ENCODE measurements around the gene SPECC1. TPM values are rescaled to one million over a fixed set of nuclear protein-coding genes. Genes with fewer than 3 reads are reported as not detected.
"Not testable (repeated sequence)": the region's sequence is repeated elsewhere in the genome, so short reads cannot be mapped to it uniquely, and the experiment has no call there.

SPECC1 gene
- total RNA-seq, 1 donor from 2014 or later = 82.8 TPM

DNA sequence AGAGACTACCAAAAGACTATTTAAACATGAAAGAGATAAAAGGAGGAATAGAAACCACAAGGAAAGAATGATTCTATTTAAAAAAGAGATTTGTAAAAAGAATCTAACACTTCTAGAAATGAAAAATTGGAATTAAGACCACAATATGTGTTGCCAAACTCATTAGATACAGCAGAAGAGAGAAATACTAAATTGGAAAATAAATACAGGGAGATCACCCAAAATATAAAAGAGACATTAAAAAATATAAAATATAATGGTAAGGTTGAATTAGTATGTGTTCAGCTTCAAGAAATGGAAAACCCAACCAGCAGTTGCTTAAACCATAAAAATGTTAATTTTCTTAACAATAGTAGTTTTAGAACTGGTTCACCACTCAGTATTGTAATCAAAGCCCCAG lies 297.8 kb downstream of the SPECC1 start:
- DNase-seq (ENCODE audit: low spot score) = no peak

DNA sequence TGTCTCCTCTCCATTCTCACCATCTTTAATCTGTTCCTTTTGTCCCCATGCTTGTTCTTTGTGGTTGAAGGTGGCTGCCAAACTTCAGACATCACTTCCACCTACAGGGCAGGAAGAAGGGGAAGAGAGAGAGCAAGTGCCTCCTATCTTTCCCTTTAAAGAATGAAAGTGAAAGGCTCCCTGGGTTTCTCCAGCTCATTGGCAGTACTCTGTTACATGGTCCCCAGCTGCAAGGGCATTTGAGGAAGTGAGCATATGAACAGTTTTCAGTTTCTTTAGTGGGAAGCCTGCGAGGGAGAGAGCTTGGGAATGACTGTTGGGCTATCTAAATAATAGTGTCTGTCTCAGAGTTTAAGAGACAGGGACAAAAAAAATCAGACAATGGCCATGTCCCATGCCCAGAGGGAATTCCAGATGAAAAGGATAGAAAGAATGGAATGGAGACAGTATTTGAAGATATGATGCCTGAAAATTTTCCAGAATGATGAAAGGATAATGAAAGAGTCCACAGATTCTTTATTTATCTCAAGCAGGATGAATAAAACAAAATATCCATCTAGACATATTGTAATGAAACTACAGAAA lies 298.3 kb downstream of the SPECC1 start:
- no peak for DNase-seq (ENCODE audit: low spot score)

DNA sequence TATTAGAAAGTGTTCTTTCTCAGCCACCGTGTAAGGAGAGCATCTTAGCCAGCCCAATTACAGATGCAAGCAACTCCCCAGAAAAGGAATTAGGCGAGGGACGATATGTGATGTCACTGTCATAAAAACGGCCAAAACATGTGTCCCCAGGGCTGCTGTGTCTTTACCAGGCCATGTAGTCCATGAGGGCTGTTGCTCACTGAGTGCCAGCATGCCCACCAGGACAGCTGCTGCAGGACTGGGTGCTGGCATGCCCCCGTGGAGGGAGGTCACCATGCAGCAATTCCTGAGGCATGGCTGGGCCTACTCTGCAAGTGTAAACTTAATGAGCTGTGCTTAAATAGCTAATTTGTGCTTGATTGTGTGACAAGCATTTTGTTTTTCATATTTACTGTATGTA lies 301.3 kb downstream of the SPECC1 start:
- no peak for DNase-seq (ENCODE audit: low spot score)

GRCh38 chr17:20313306-20313705 lies 304.1 kb downstream of the SPECC1 start:
- DNase-seq (ENCODE audit: low spot score) = no peak

DNA sequence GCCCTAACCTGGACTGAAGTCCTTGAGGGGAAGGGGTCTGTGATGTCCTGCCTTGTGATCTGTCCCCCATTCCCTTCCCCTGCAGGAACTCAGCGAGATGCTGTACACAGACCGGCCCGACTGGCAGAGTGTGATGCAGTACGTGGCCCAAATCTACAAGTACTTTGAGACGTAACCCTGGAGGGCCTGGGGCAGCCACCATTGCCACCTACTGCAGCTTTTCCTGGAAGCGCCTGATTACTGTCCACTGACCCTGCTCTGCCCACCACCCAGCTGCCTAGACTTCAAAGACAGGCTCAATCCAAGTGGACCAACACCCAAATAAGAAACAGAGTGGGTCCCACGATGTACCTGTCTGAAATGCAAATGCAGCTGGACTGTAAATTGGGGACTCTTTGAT lies 304.7 kb downstream of the SPECC1 start:
- no peak for DNase-seq (ENCODE audit: low spot score)

- no peak for DNase-seq (ENCODE audit: low spot score)
Observed at GRCh38 chr17:20314834-20315233, 305.7 kb downstream of the SPECC1 start.

- DNase-seq (ENCODE audit: low spot score) = no peak
Observed at GRCh38 chr17:20315311-20315710, 306.2 kb downstream of the SPECC1 start.

GRCh38 chr17:20315821-20316220 lies 306.7 kb downstream of the SPECC1 start:
- no peak for DNase-seq (ENCODE audit: low spot score)

- DNase-seq (ENCODE audit: low spot score) = peak; percentile 63
Observed at GRCh38 chr17:20320535-20321229, 311.5 kb downstream of the SPECC1 start.

DNA sequence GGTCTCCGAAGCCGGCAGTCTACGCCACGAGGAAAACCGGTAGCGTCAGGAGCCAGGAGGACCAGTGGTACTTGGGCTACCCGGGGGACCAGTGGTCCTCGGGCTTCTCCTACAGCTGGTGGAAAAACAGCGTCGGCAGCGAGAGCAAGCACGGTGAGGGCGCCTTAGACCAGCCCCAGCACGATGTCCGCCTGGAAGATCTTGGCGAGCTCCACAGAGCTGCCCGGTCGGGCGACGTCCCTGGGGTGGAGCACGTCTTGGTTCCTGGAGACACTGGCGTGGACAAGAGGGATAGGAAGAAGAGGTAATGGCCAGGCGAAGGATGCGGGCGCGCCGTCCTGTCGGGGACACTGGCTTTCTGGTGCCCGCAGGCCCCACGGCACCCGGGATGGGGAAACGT lies 312.2 kb downstream of the SPECC1 start:
- not testable (repeated sequence) for DNase-seq (ENCODE audit: low spot score)

- not testable (repeated sequence) for DNase-seq (ENCODE audit: low spot score)
Observed at GRCh38 chr17:20327739-20328138, 318.6 kb downstream of the SPECC1 start.

DNA sequence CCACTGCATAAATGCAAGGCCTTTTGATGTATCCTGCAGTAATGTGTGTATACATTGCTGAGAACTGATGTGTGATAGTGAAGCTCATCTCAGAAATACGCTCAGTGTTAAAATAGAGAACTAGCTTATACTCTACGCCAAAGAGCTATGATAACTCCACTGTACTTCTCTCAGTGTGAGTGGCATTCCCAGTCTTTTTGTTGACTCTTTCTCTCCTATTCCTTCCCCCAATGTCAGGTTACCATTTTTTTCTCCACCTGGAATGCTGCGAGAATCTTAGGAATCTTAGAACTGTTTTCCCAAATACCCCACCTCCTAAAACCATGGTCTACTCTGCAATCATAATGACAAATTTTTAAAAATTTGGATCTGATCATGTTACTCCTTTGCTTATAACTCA lies 342.2 kb downstream of the SPECC1 start:
- DNase-seq (ENCODE audit: low spot score) = not testable (repeated sequence)

- DNase-seq (ENCODE audit: low spot score) = not testable (repeated sequence)
Observed at GRCh38 chr17:20352567-20352966, 343.4 kb downstream of the SPECC1 start.

GRCh38 chr17:20363846-20364245 lies 354.7 kb downstream of the SPECC1 start:
- DNase-seq (ENCODE audit: low spot score) = not testable (repeated sequence)

Other genes starting within 250 kb of the SPECC1 start
- 35.2 TPM for gene ULK2, start 141.4 kb upstream of the SPECC1 start, total RNA-seq (ENCODE audit: insufficient read depth, low replicate concordance)
- gene AKAP10, start 31.5 kb upstream of the SPECC1 start, total RNA-seq (ENCODE audit: insufficient read depth, low replicate concordance) = 17.8 TPM